Adipocyte (in vitro differentiated cells): Measurements from ENCODE around the gene EIF2S2.
A peak's percentile ranks its signal among the peaks of the same experiment; 100 is the strongest.

ENCODE experiments used
- DNase-seq: peaks from one replicate; pipeline ENCODE4 v3.0.0-alpha.2; 2015; ENCODE audit warnings: low read depth
- H3K27me3 ChIP-seq: replicated peaks from 2 replicates; pipeline ENCODE4 v1.7.0; 2013; ENCODE audit warnings: mild to moderate bottlenecking, low read length, moderate library complexity; ENCODE audit not compliant: control insufficient read depth, insufficient read depth
- H3K36me3 ChIP-seq: 2 replicates; pipeline ENCODE4 v1.7.0; 2013; ENCODE audit warnings: low read length, mild to moderate bottlenecking, moderate library complexity; ENCODE audit not compliant: control insufficient read depth, insufficient read depth, severe bottlenecking
- H3K4me1 ChIP-seq: 2 replicates; pipeline ENCODE4 v1.7.0; 2013; ENCODE audit warnings: mild to moderate bottlenecking, low read length, moderate library complexity; ENCODE audit not compliant: control insufficient read depth, insufficient read depth
- H3K4me3 ChIP-seq: 2 replicates; pipeline ENCODE4 v1.7.0; 2013; ENCODE audit warnings: mild to moderate bottlenecking, low read length, moderate library complexity
- H3K9ac ChIP-seq: 2 replicates; pipeline ENCODE4 v1.7.0; 2013; ENCODE audit warnings: mild to moderate bottlenecking, low read length, moderate library complexity
- H3K9me3 ChIP-seq: 2 replicates; pipeline ENCODE4 v1.7.0; 2013; ENCODE audit warnings: mild to moderate bottlenecking, low read length, moderate library complexity; ENCODE audit not compliant: control insufficient read depth

The EIF2S2 gene

GRCh38 chr20:34055290-34055689 lies 56.8 kb downstream of the EIF2S2 start:
- Histone ChIP-seq H3K4me1 (peaks cover 11% of the 10 kb centered on the region), H3K36me3 (no peaks in the 10 kb centered on the region), H3K9me3 (no peaks in the 10 kb centered on the region), H3K4me3 (no peak overlapping the region), H3K27me3 (no peaks in the 10 kb centered on the region), H3K9ac (no peak overlapping the region)
- DNase-seq = no peak

GRCh38 chr20:34052414-34052813 lies 59.6 kb downstream of the EIF2S2 start:
- Histone ChIP-seq H3K36me3 (no peaks in the 10 kb centered on the region), H3K9me3 (no peaks in the 10 kb centered on the region), H3K9ac (no peak overlapping the region), H3K27me3 (no peaks in the 10 kb centered on the region), H3K4me3 (no peak overlapping the region), H3K4me1 (peaks cover 11% of the 10 kb centered on the region)
- no peak for DNase-seq

- H3K9me3 ChIP-seq = no peaks in the 10 kb centered on the region
- DNase-seq = peak; percentile 52
Measured at GRCh38 chr20:34049897-34050695, 61.9 kb downstream of the EIF2S2 start.

GRCh38 chr20:34049389-34049788 lies 62.7 kb downstream of the EIF2S2 start:
- Histone ChIP-seq H3K9me3 (no peaks in the 10 kb centered on the region), H3K36me3 (no peaks in the 10 kb centered on the region), H3K27me3 (no peaks in the 10 kb centered on the region), H3K9ac (no peak overlapping the region), H3K4me1 (peaks cover 19% of the 10 kb centered on the region), H3K4me3 (no peak overlapping the region)
- DNase-seq = no peak

More at GRCh38 chr20:34049897-34050695, 61.9 kb downstream of the EIF2S2 start:
- Histone ChIP-seq H3K9ac (no peak overlapping the region), H3K4me3 (no peak overlapping the region), H3K36me3 (no peaks in the 10 kb centered on the region), H3K4me1 (peaks cover 17% of the 10 kb centered on the region), H3K27me3 (no peaks in the 10 kb centered on the region)

- Histone ChIP-seq H3K4me1 (peaks cover 19% of the 10 kb centered on the region), H3K9ac (no peak overlapping the region), H3K4me3 (no peak overlapping the region), H3K36me3 (no peaks in the 10 kb centered on the region), H3K27me3 (no peaks in the 10 kb centered on the region), H3K9me3 (no peaks in the 10 kb centered on the region)
- DNase-seq = no peak
Measured at GRCh38 chr20:34047917-34048316, 64.1 kb downstream of the EIF2S2 start.

GRCh38 chr20:34047010-34047687 lies 64.9 kb downstream of the EIF2S2 start:
- no peak for DNase-seq

GRCh38 chr20:34045930-34046725 lies 65.9 kb downstream of the EIF2S2 start:
- no peaks in the 10 kb centered on the region for H3K27me3 ChIP-seq
- no peak overlapping the region for H3K4me3 ChIP-seq
- H3K9ac ChIP-seq = no peak overlapping the region
- H3K36me3 ChIP-seq = no peaks in the 10 kb centered on the region
- H3K9me3 ChIP-seq = no peaks in the 10 kb centered on the region
- H3K4me1 ChIP-seq = peaks cover 12% of the 10 kb centered on the region
- no peak for DNase-seq

More at GRCh38 chr20:34047010-34047687, 64.9 kb downstream of the EIF2S2 start:
- Histone ChIP-seq H3K4me3 (no peak overlapping the region), H3K36me3 (no peaks in the 10 kb centered on the region), H3K4me1 (peaks cover 13% of the 10 kb centered on the region), H3K27me3 (no peaks in the 10 kb centered on the region), H3K9me3 (no peaks in the 10 kb centered on the region), H3K9ac (no peak overlapping the region)

- Histone ChIP-seq H3K9me3 (no peaks in the 10 kb centered on the region), H3K27me3 (no peaks in the 10 kb centered on the region)
- DNase-seq = peak; percentile 49
Measured at GRCh38 chr20:34045294-34045693, 66.7 kb downstream of the EIF2S2 start.

GRCh38 chr20:34043025-34043424 lies 69.0 kb downstream of the EIF2S2 start:
- no peaks in the 10 kb centered on the region for H3K27me3 ChIP-seq
- H3K36me3 ChIP-seq = no peaks in the 10 kb centered on the region
- H3K4me3 ChIP-seq = no peak overlapping the region
- no peak overlapping the region for H3K9ac ChIP-seq
- DNase-seq = no peak
- no peaks in the 10 kb centered on the region for H3K9me3 ChIP-seq
- peaks cover 11% of the 10 kb centered on the region for H3K4me1 ChIP-seq

More at GRCh38 chr20:34045294-34045693, 66.7 kb downstream of the EIF2S2 start:
- Histone ChIP-seq H3K36me3 (no peaks in the 10 kb centered on the region), H3K4me1 (peaks cover 8% of the 10 kb centered on the region), H3K4me3 (no peak overlapping the region), H3K9ac (no peak overlapping the region)

- H3K27me3 ChIP-seq = no peaks in the 10 kb centered on the region
- no peak for DNase-seq
- H3K4me1 ChIP-seq = peaks cover 19% of the 10 kb centered on the region
- no peak overlapping the region for H3K4me3 ChIP-seq
- H3K9ac ChIP-seq = no peak overlapping the region
- no peaks in the 10 kb centered on the region for H3K36me3 ChIP-seq
- H3K9me3 ChIP-seq = no peaks in the 10 kb centered on the region
Measured at GRCh38 chr20:34042262-34042661, 69.8 kb downstream of the EIF2S2 start.

GRCh38 chr20:34041226-34041625 lies 70.8 kb downstream of the EIF2S2 start:
- Histone ChIP-seq H3K9ac (no peak overlapping the region), H3K27me3 (no peaks in the 10 kb centered on the region), H3K9me3 (no peaks in the 10 kb centered on the region), H3K4me3 (no peak overlapping the region), H3K4me1 (peaks cover 23% of the 10 kb centered on the region), H3K36me3 (no peaks in the 10 kb centered on the region)
- no peak for DNase-seq
